ENCODE measurements around the gene HAUS5.

The HAUS5 gene

GRCh38 chr19:35673121-35673804, 60.7 kb downstream of the HAUS5 start:
- DNase-seq, result no peak
